ENCODE results near the gene CROCC. TPM values are rescaled to one million over a fixed set of nuclear protein-coding genes. Genes with fewer than 3 reads are reported as not detected.

The CROCC gene
- total and polyA plus RNA-seq, 9 of the 15 experiments (the other 6 are each of a cell fraction or from before 2014, with no cell fraction given) = 0.17 to 15.4 (median 7.6) TPM

- TF ChIP-seq PHF20 (IDR thresholded peaks at IDR 0.05; ENCODE audit: partially characterized antibody) (peak; percentile 12), BRCA1 (IDR thresholded peaks at IDR 0.05) (no peak), BRCA1 (CRISPR knock-in tag; IDR thresholded peaks at IDR 0.05) (peak; percentile 68; the same call in 1 of the 2 replicates), MEIS2 (IDR thresholded peaks at IDR 0.05; ENCODE audit: partially characterized antibody) (no peak), TFAP4 (CRISPR knock-in tag; IDR thresholded peaks at IDR 0.05; ENCODE audit: borderline replicate concordance) (0 out of 2 replicates have a peak, but pooled peaks have one; percentile 21), CEBPB (tag; IDR thresholded peaks at IDR 0.05) (no peak), EP300 (IDR thresholded peaks at IDR 0.05; ENCODE audit: low read length) (no peak), ZNF395 (CRISPR knock-in tag; IDR thresholded peaks at IDR 0.05) (0 out of 2 replicates have a peak, but pooled peaks have one; percentile 7), PREB (CRISPR knock-in tag; IDR thresholded peaks at IDR 0.05) (no peak), SMC3 (conservative IDR thresholded peaks at IDR 0.05; ENCODE audit: insufficient read depth, low read depth, low read length) (no peak), EGR1 (conservative IDR thresholded peaks at IDR 0.05) (peak; percentile 13), HIVEP1 (CRISPR knock-in tag; IDR thresholded peaks at IDR 0.05) (no peak), ZNF239 (CRISPR knock-in tag; IDR thresholded peaks at IDR 0.05) (no peak), CHD1 (IDR thresholded peaks at IDR 0.05; ENCODE audit: low read length) (peak; percentile 23), CSDE1 (IDR thresholded peaks at IDR 0.05) (no peak), CHD7 (IDR thresholded peaks at IDR 0.05; ENCODE audit: low read depth, low read length) (no peak)
Observed at GRCh38 chr1:17011092-17011438, 89.3 kb downstream of the CROCC start (continued).
